GM23248 (cell line): ENCODE measurements around the gene SNTG2. TPM values are rescaled to one million over a fixed set of nuclear protein-coding genes. Genes with fewer than 3 reads are reported as not detected.

Source experiments
- DNase-seq: peaks from one replicate; pipeline ENCODE4 v3.0.0-alpha.2; 2015
- H2AFZ ChIP-seq: fragments of 200-600 bp; sonication (generic); 2 replicates; pipeline ENCODE4 v1.6.1; 2016; ENCODE audit warnings: antibody characterized with exemption
- H3F3A ChIP-seq: fragments of 200-600 bp; sonication (generic); 2 replicates; pipeline ENCODE4 v1.6.1; 2016; ENCODE audit warnings: mild to moderate bottlenecking, antibody characterized with exemption, mixed run types; ENCODE audit not compliant: insufficient read depth
- H3K27ac ChIP-seq: fragments of 200-600 bp; sonication (generic); 2 replicates; pipeline ENCODE4 v1.5.1; 2016; ENCODE audit warnings: mild to moderate bottlenecking
- H3K27me3 ChIP-seq: fragments of 200-600 bp; sonication (generic); replicated peaks from 2 replicates; pipeline ENCODE4 v1.6.1; 2016; ENCODE audit warnings: mild to moderate bottlenecking; ENCODE audit not compliant: insufficient read depth
- H3K36me3 ChIP-seq: fragments of 200-600 bp; sonication (generic); 2 replicates; pipeline ENCODE4 v1.6.1; 2016; ENCODE audit warnings: low read depth, mild to moderate bottlenecking
- H3K4me1 ChIP-seq: fragments of 200-600 bp; sonication (generic); 2 replicates; pipeline ENCODE4 v1.6.1; 2016; ENCODE audit warnings: mild to moderate bottlenecking; ENCODE audit not compliant: insufficient read depth
- H3K4me2 ChIP-seq: fragments of 200-600 bp; sonication (generic); one replicate; pipeline ENCODE4 v1.6.1; 2016; ENCODE audit warnings: mild to moderate bottlenecking; ENCODE audit not compliant: unreplicated experiment
- H3K4me3 ChIP-seq: fragments of 200-600 bp; sonication (generic); 2 replicates; pipeline ENCODE4 v1.5.1; 2016; ENCODE audit warnings: mild to moderate bottlenecking
- H3K79me2 ChIP-seq: fragments of 200-600 bp; sonication (generic); 2 replicates; pipeline ENCODE4 v1.6.1; 2016; ENCODE audit warnings: mild to moderate bottlenecking; ENCODE audit not compliant: insufficient read depth
- H3K9ac ChIP-seq: fragments of 200-600 bp; sonication (generic); 2 replicates; pipeline ENCODE4 v1.6.1; 2016; ENCODE audit warnings: mild to moderate bottlenecking
- H3K9me2 ChIP-seq: fragments of 200-600 bp; sonication (generic); 2 replicates; pipeline ENCODE4 v1.6.1; 2016; ENCODE audit warnings: mixed run types, mild to moderate bottlenecking, moderate library complexity; ENCODE audit not compliant: insufficient read depth
- H3K9me3 ChIP-seq: fragments of 200-600 bp; sonication (generic); one replicate; pipeline ENCODE4 v1.6.1; 2017; ENCODE audit warnings: low read depth
- H4K20me1 ChIP-seq: fragments of 200-600 bp; sonication (generic); 2 replicates; pipeline ENCODE4 v1.6.0; 2016; ENCODE audit not compliant: insufficient read depth
- EZH2 ChIP-seq: fragments of 200-600 bp; sonication (generic); IDR thresholded peaks from 2 replicates; pipeline ENCODE4 v1.6.1; 2018; ENCODE audit warnings: antibody characterized with exemption, mild to moderate bottlenecking; ENCODE audit not compliant: insufficient read depth, poor library complexity, severe bottlenecking
- EZH2phosphoT487 ChIP-seq: fragments of 200-600 bp; sonication (generic); IDR thresholded peaks from 2 replicates; pipeline ENCODE4 v1.6.1; 2018; ENCODE audit warnings: antibody characterized with exemption, moderate library complexity, mild to moderate bottlenecking, low read depth; ENCODE audit not compliant: insufficient read depth
- WGBS, 2 experiments: methylation state at CpG; one replicate each; pipeline ENCODE4 v1.1.6; 2015 to 2017; ENCODE audit warnings: low lambda C conversion rate in 2 of 2, low coverage in 1 of 2; ENCODE audit errors: missing lambda C conversion rate in 2 of 2; 5-methylcytosine and 5-hydroxymethylcytosine counted together
- in situ Hi-C: fragments of 300-500 bp; cut with MboI; formaldehyde crosslinking; loops from 2 replicates; pipeline ENCODE4 v1.15.0; 2020
- polyA plus RNA-seq: library from polyadenylated mRNA; unstranded; fragments of >200 nt; fragmentation: Nextera tagmentation; extraction: Ambion mirVana; gene quantifications from 2 replicates; pipeline ENCODE4 v1.2.1, GENCODE V29; 2016
- total RNA-seq: library from RNA; depleted of rRNA; stranded (reverse); fragments of >200 nt; shearing (Covaris generic); gene quantifications from 2 replicates; pipeline ENCODE4 v1.2.3, GENCODE V29; 2014

Gene SNTG2
- total and polyA plus RNA-seq, 2 experiments from 2014 or later = not detected

GRCh38 chr2:1115843-1116539 is 165.3 kb downstream of the SNTG2 start:
- WGBS, 2 experiments = 52 to 61% methylated on average over 12 of the region's 12 CpGs
- H4K20me1 ChIP-seq = no peaks in the 10 kb centered on the region
- no peak overlapping the region for H3K27ac ChIP-seq
- no peaks in the 10 kb centered on the region for H3K27me3 ChIP-seq
- in situ Hi-C loops = no loop called here
- no peaks in the 10 kb centered on the region for H3K4me1 ChIP-seq
- DNase-seq = no peak
- no peak overlapping the region for H3K4me2 ChIP-seq
- no peaks in the 10 kb centered on the region for H3K9me3 ChIP-seq
- H3F3A ChIP-seq = peaks cover 37% of the 10 kb centered on the region
- H3K36me3 ChIP-seq = no peaks in the 10 kb centered on the region
- H3K4me3 ChIP-seq = no peak overlapping the region
- H3K79me2 ChIP-seq = no peaks in the 10 kb centered on the region
- no peak overlapping the region for H3K9ac ChIP-seq
- H3K9me2 ChIP-seq = no peaks in the 10 kb centered on the region
- H2AFZ ChIP-seq = no peak overlapping the region
- TF ChIP-seq EZH2 (no peak), EZH2phosphoT487 (no peak)

GRCh38 chr2:1117569-1117968 is 166.9 kb downstream of the SNTG2 start:
- H3K4me2 ChIP-seq = no peak overlapping the region
- TF ChIP-seq EZH2 (no peak), EZH2phosphoT487 (no peak)
- no peak overlapping the region for H3K27ac ChIP-seq
- no peaks in the 10 kb centered on the region for H3K9me2 ChIP-seq
- no peaks in the 10 kb centered on the region for H4K20me1 ChIP-seq
- no peaks in the 10 kb centered on the region for H3K27me3 ChIP-seq
- H3K9me3 ChIP-seq = no peaks in the 10 kb centered on the region
- H3F3A ChIP-seq = peaks cover 26% of the 10 kb centered on the region
- DNase-seq = no peak
- no peaks in the 10 kb centered on the region for H3K79me2 ChIP-seq
- in situ Hi-C loops = no loop called here
- H3K36me3 ChIP-seq = no peaks in the 10 kb centered on the region
- 5 to 9% methylated on average over 5 of the region's 5 CpGs for WGBS, 2 experiments
- no peaks in the 10 kb centered on the region for H3K4me1 ChIP-seq
- H3K9ac ChIP-seq = no peak overlapping the region
- H3K4me3 ChIP-seq = no peak overlapping the region
- no peak overlapping the region for H2AFZ ChIP-seq

- H3K4me2 ChIP-seq = no peak overlapping the region
- 0 out of 2 replicates have a peak, but pooled peaks cover 8% of the 10 kb centered on the region for H3K27me3 ChIP-seq
- H3K9me2 ChIP-seq = no peaks in the 10 kb centered on the region
- H3K27ac ChIP-seq = no peak overlapping the region
- H3K36me3 ChIP-seq = no peaks in the 10 kb centered on the region
- TF ChIP-seq EZH2 (no peak), EZH2phosphoT487 (no peak)
- H4K20me1 ChIP-seq = no peaks in the 10 kb centered on the region
- no peaks in the 10 kb centered on the region for H3K4me1 ChIP-seq
- no peaks in the 10 kb centered on the region for H3K79me2 ChIP-seq
- H3F3A ChIP-seq = no peaks in the 10 kb centered on the region
- no peak overlapping the region for H3K9ac ChIP-seq
- no peak overlapping the region for H3K4me3 ChIP-seq
- no peak for DNase-seq
- in situ Hi-C loops = no loop called here
- WGBS, 2 experiments = 0 to 6% methylated on average over 1 of the region's 1 CpG
- H3K9me3 ChIP-seq = no peaks in the 10 kb centered on the region
- no peak overlapping the region for H2AFZ ChIP-seq
Measured at GRCh38 chr2:1125217-1125616, 174.6 kb downstream of the SNTG2 start.

GRCh38 chr2:1125633-1126370 is 175.2 kb downstream of the SNTG2 start:
- Histone ChIP-seq H4K20me1 (no peaks in the 10 kb centered on the region), H3K79me2 (no peaks in the 10 kb centered on the region), H3K36me3 (no peaks in the 10 kb centered on the region), H3K4me2 (no peak overlapping the region), H3K27me3 (0 out of 2 replicates have a peak, but pooled peaks cover 8% of the 10 kb centered on the region), H3K4me3 (no peak overlapping the region), H3K9me2 (no peaks in the 10 kb centered on the region), H3K9ac (no peak overlapping the region), H3K4me1 (no peaks in the 10 kb centered on the region), H3F3A (no peaks in the 10 kb centered on the region), H3K9me3 (no peaks in the 10 kb centered on the region), H3K27ac (no peak overlapping the region), H2AFZ (no peak overlapping the region)
- DNase-seq = no peak
- no peak for TF ChIP-seq EZH2phosphoT487
- TF ChIP-seq EZH2 = no peak
- in situ Hi-C loops = no loop called here
- WGBS, 2 experiments = 42 to 44% methylated on average over 3 of the region's 3 CpGs
